AG09319 (cell line): Measurements from ENCODE around the gene CCDC88C.

Experiments used
- DNase-seq: peaks from one replicate; pipeline ENCODE4 v3.0.0-alpha.2; 2010; ENCODE audit warnings: low read depth; ENCODE audit errors: extremely low read depth
- CTCF ChIP-seq: IDR thresholded peaks from 2 replicates; pipeline ENCODE4 v1.5.1; 2011; ENCODE audit warnings: low read depth, mild to moderate bottlenecking, inconsistent platforms, low read length, moderate library complexity

CCDC88C gene

GRCh38 chr14:91356181-91356763 lies 61.3 kb downstream of the CCDC88C start:
- DNase-seq = no peak
- no peak for TF ChIP-seq CTCF

- no peak for DNase-seq
- TF ChIP-seq CTCF = no peak; the same call in 1 of the 2 replicates
These were observed 62.5 kb downstream of the CCDC88C start for GRCh38 chr14:91354979-91355685.

GRCh38 chr14:91354221-91354916 lies 63.3 kb downstream of the CCDC88C start:
- no peak for TF ChIP-seq CTCF
- no peak for DNase-seq

- no peak for TF ChIP-seq CTCF
- DNase-seq = no peak
These were observed 64.6 kb downstream of the CCDC88C start for GRCh38 chr14:91352728-91353692.

GRCh38 chr14:91352053-91352452 lies 65.6 kb downstream of the CCDC88C start:
- no peak for DNase-seq
- TF ChIP-seq CTCF = no peak

GRCh38 chr14:91351512-91351862 lies 66.1 kb downstream of the CCDC88C start:
- no peak for DNase-seq
- TF ChIP-seq CTCF = no peak
